HepG2 (cell line): Measurements from ENCODE around the gene MTG1. TPM values are rescaled to one million over a fixed set of nuclear protein-coding genes. Genes with fewer than 3 reads are reported as not detected.

ENCODE experiments used
- ATAC-seq: fragments of 200-7000 bp; cut with Tn5 transposase; 3 replicates; pipeline ENCODE4 v1.9.1; 2020; ENCODE audit warnings: mild to moderate bottlenecking, moderate library complexity
- BruUV-seq: library from RNA; stranded (reverse); fragments of 400-500 nt; replicated peaks from 2 replicates; lab custom pipeline; 2021; lab: Mats Ljungman, UMichigan
- CTCF ChIA-PET: fragments of 300-600 bp; formaldehyde crosslinking; extraction: SDS; loops from one replicate; lab custom pipeline; 2021; ENCODE audit warnings: low total read pairs, inconsistent platforms, low intra/inter-chr PET ratio; lab: Yijun Ruan, JAX
- POLR2A ChIA-PET: fragments of 350-600 bp; sonication (Branson Sonifier 250); formaldehyde crosslinking; loops from one replicate; lab custom pipeline; 2020; ENCODE audit warnings: antibody characterized with exemption, inconsistent platforms; lab: Yijun Ruan, JAX
- DNase-seq: peaks from one replicate; pipeline ENCODE4 v3.0.0-alpha.2; 2015; ENCODE audit warnings: low spot score
- FAIRE-seq: peaks from 3 replicates; lab custom pipeline; 2011; peaks lifted over from hg19 to GRCh38; lab: Jason Lieb, UNC
- H2AFZ ChIP-seq: one replicate; pipeline ENCODE4 v1.6.1; 2011; ENCODE audit warnings: low read length, inconsistent platforms
- H3K27ac ChIP-seq: fragments of 300-600 bp; 3 replicates; pipeline ENCODE4 v1.8.0; 2011; ENCODE audit warnings: mixed run types, mild to moderate bottlenecking, mixed read lengths, low read length, inconsistent platforms; ENCODE audit not compliant: insufficient read depth; ENCODE audit errors: extremely low read length
- H3K27me3 ChIP-seq, 2 experiments: fragments of 200-600 bp in 1 of 2; 2 replicates in 1 of 2; 3 replicates in 1 of 2; pipeline versions ENCODE4 v1.6.0 to v1.8.0; 2011; ENCODE audit warnings: low read length in 2 of 2, mild to moderate bottlenecking in 2 of 2, moderate library complexity in 2 of 2, inconsistent platforms in 1 of 2; ENCODE audit not compliant: insufficient read depth in 2 of 2, control insufficient read depth in 1 of 2
- H3K36me3 ChIP-seq, 2 experiments: fragments of 200-600 bp in 1 of 2; replicated peaks in 1 of 2; 2 replicates in 1 of 2; 3 replicates in 1 of 2; pipeline versions ENCODE4 v1.5.1 to v1.8.0; 2011; ENCODE audit warnings: low read length in 2 of 2, inconsistent platforms in 1 of 2; ENCODE audit not compliant: insufficient read depth in 2 of 2, control insufficient read depth in 1 of 2
- H3K4me1 ChIP-seq: 2 replicates; pipeline ENCODE4 v1.5.1; 2012; ENCODE audit warnings: low read length, inconsistent platforms; ENCODE audit not compliant: insufficient read depth
- H3K4me2 ChIP-seq: 2 replicates; pipeline ENCODE4 v1.6.0; 2011; ENCODE audit warnings: low read depth, low read length, inconsistent platforms
- H3K4me3 ChIP-seq, 3 experiments: fragments of 200-600 bp in 1 of 3; sonication (generic), shearing (Covaris generic) in 1 of 3; replicated peaks in 1 of 3; 2 replicates each; pipeline ENCODE4 v1.5.1; 2011 to 2016; ENCODE audit warnings: low read length in 3 of 3, inconsistent platforms in 2 of 3, low read depth in 2 of 3, mild to moderate bottlenecking in 2 of 3, control low read depth in 1 of 3, mixed read lengths in 1 of 3; ENCODE audit not compliant: insufficient read depth in 1 of 3
- H3K79me2 ChIP-seq: one replicate; pipeline ENCODE4 v1.6.1; 2011; ENCODE audit warnings: low read length, inconsistent platforms; ENCODE audit not compliant: insufficient read depth
- H3K9ac ChIP-seq: 2 replicates; pipeline ENCODE4 v1.6.0; 2011; ENCODE audit warnings: mild to moderate bottlenecking, low read depth, low read length, inconsistent platforms; ENCODE audit not compliant: insufficient read depth
- H3K9me3 ChIP-seq: 2 replicates; pipeline ENCODE4 v1.5.1; 2012; ENCODE audit warnings: mild to moderate bottlenecking, low read length
- H4K20me1 ChIP-seq: 2 replicates; pipeline ENCODE4 v1.6.0; 2011; ENCODE audit warnings: inconsistent platforms, mild to moderate bottlenecking, low read length, moderate library complexity; ENCODE audit not compliant: insufficient read depth
- CENPBD1 ChIP-seq: sonication (generic); formaldehyde crosslinking; IDR thresholded peaks from 2 replicates; pipeline ENCODE4 v1.8.0; 2022; ENCODE audit warnings: missing genetic modification reagents, low read depth, mild to moderate bottlenecking, borderline replicate concordance
- E2F1 ChIP-seq: sonication (generic); formaldehyde crosslinking; IDR thresholded peaks from 2 replicates; pipeline ENCODE4 v1.5.0; 2020; ENCODE audit warnings: missing genetic modification reagents
- GLMP ChIP-seq: sonication (generic); formaldehyde crosslinking; IDR thresholded peaks from 2 replicates; pipeline ENCODE4 v1.9.0; 2021; ENCODE audit warnings: missing genetic modification reagents, mild to moderate bottlenecking, borderline replicate concordance
- HNF4A ChIP-seq: sonication (generic); formaldehyde crosslinking; IDR thresholded peaks from 2 replicates; pipeline ENCODE4 v1.4.0; 2020; ENCODE audit warnings: missing genetic modification reagents
- HNF4G ChIP-seq, 2 experiments: sonication (generic) in 1 of 2; formaldehyde crosslinking in 1 of 2; IDR thresholded peaks; 2 replicates each; pipeline versions ENCODE4 v1.4.0 to v1.6.1; 2011 to 2020; ENCODE audit warnings: borderline replicate concordance in 2 of 2, low read depth in 2 of 2, mild to moderate bottlenecking in 2 of 2, low read length in 1 of 2, missing genetic modification reagents in 1 of 2, moderate library complexity in 1 of 2
- MAF1 ChIP-seq: sonication (generic); formaldehyde crosslinking; IDR thresholded peaks from 2 replicates; pipeline ENCODE4 v1.5.0; 2020; ENCODE audit warnings: missing genetic modification reagents, borderline replicate concordance
- MZF1 ChIP-seq: sonication (generic); formaldehyde crosslinking; IDR thresholded peaks from 2 replicates; pipeline ENCODE4 v1.8.1; 2023; ENCODE audit warnings: mild to moderate bottlenecking, missing genetic modification reagents, borderline replicate concordance
- NFKBIZ ChIP-seq: IDR thresholded peaks from 2 replicates; pipeline ENCODE4 v1.6.1; 2018; ENCODE audit warnings: missing genetic modification reagents, missing compliant biosample characterization
- PRPF4 ChIP-seq: fragments of 200-400 bp; formaldehyde crosslinking; IDR thresholded peaks from 2 replicates; pipeline ENCODE4 v1.6.1; 2016; ENCODE audit warnings: low read length, low read depth; ENCODE audit not compliant: poor library complexity, severe bottlenecking
- TBP ChIP-seq: sonication (generic); formaldehyde crosslinking; IDR thresholded peaks from 2 replicates; pipeline ENCODE4 v1.5.0; 2020; ENCODE audit warnings: missing genetic modification reagents
- U2AF1 ChIP-seq: fragments of 200-400 bp; formaldehyde crosslinking; optimal IDR thresholded peaks from 2 replicates; pipeline ENCODE3; 2017; ENCODE audit warnings: mild to moderate bottlenecking, low read depth, low read length
- ZHX2 ChIP-seq, 2 experiments: sonication (generic) in 1 of 2; formaldehyde crosslinking in 1 of 2; IDR thresholded peaks; 2 replicates each; pipeline versions ENCODE4 v1.6.1 to v1.9.0; 2014 to 2022; ENCODE audit warnings: antibody characterized with exemption in 1 of 2, borderline replicate concordance in 1 of 2, inconsistent platforms in 1 of 2, low read depth in 1 of 2, missing genetic modification reagents in 1 of 2
- ZNF546 ChIP-seq: sonication (generic); formaldehyde crosslinking; conservative IDR thresholded peaks from 2 replicates; pipeline ENCODE4 v1.8.1; 2023; ENCODE audit warnings: mild to moderate bottlenecking, missing genetic modification reagents
- ZNF549 ChIP-seq: sonication (generic); formaldehyde crosslinking; IDR thresholded peaks from 2 replicates; pipeline ENCODE4 v1.5.0; 2020; ENCODE audit warnings: missing genetic modification reagents
- ZNF761 ChIP-seq: sonication (generic); formaldehyde crosslinking; conservative IDR thresholded peaks from 2 replicates; pipeline ENCODE4 v1.4.0; 2020; ENCODE audit warnings: mild to moderate bottlenecking, missing genetic modification reagents
- ZNF768 ChIP-seq: sonication (generic); formaldehyde crosslinking; IDR thresholded peaks from 2 replicates; pipeline ENCODE4 v1.4.0; 2020; ENCODE audit warnings: missing genetic modification reagents
- WGBS: methylation state at CpG from one replicate; pipeline ENCODE4 v1.1.6; 2017; ENCODE audit warnings: low lambda C conversion rate; 5-methylcytosine and 5-hydroxymethylcytosine counted together
- in situ Hi-C: cut with HindIII; loops from 2 replicates; pipeline ENCODE4 v1.10.0; 2017; ENCODE audit warnings: low pct_unique_long_range_greater_than_20kb; ENCODE audit not compliant: extremely low pct_ligation_motif_present
- intact Hi-C: fragments of 100-400 bp; cut with micrococcal nuclease; formaldehyde crosslinking; loops from one replicate; pipeline ENCODE4 v1.10.0; 2022; ENCODE audit not compliant: unreplicated experiment
- polyA plus RNA-seq, 8 experiments: library from polyadenylated mRNA; depleted of rRNA in 3 of 8; stranded (reverse) in 7 of 8; unstranded in 1 of 8; fragments of >200 nt; fragmentation: Illumina TruSeq in 4 of 8; extraction: Trizol in 4 of 8; gene quantifications; 2 replicates each; pipeline versions ENCODE4 v1.2.1 to v1.2.3, GENCODE V29; 2011 to 2016; ENCODE audit warnings: low read depth in 4 of 8, missing spikeins in 1 of 8, mixed read lengths in 1 of 8; ENCODE audit not compliant: insufficient read depth in 1 of 8
- total RNA-seq, 5 experiments: library from RNA; depleted of rRNA; stranded (reverse); fragments of >200 nt; fragmentation: Illumina TruSeq; extraction: Trizol; gene quantifications; 2 replicates each; pipeline ENCODE4 v1.2.3, GENCODE V29; 2016; ENCODE audit warnings: low read depth in 1 of 5

Gene MTG1
- total and polyA plus RNA-seq, 2 of the 13 experiments (the other 11 are each of a cell fraction or from before 2014, with no cell fraction given) = 42.0 to 103 TPM

GRCh38 chr10:133381036-133381435 is 12.9 kb upstream of the MTG1 start:
- DNase-seq (no peak), FAIRE-seq (no peak), ATAC-seq (no peak)
- in situ Hi-C loops (no loop called here), intact Hi-C loops (no loop called here)
- no peaks in the 10 kb centered on the region for H4K20me1 ChIP-seq
- ChIA-PET POLR2A (interaction anchor here (0.7 to 4.5 kb wide), 2 partner anchors 14 to 21 kb away, joined by 3 to 21 read pairs; partner anchors contain the start of gene MTG1), CTCF (no interaction called here)
- no TSS peak for BruUV-seq
- no peak overlapping the region for H3K27ac ChIP-seq
- peaks cover 21% of the 10 kb centered on the region for H3K4me1 ChIP-seq
- H3K4me3 ChIP-seq = no peak overlapping the region
- peaks cover 0 to 3% of the 10 kb centered on the region in 2 experiments; a peak in 2 of 5 replicates for H3K27me3 ChIP-seq
- H2AFZ ChIP-seq = no peak overlapping the region
- no peaks in the 10 kb centered on the region for H3K79me2 ChIP-seq
- WGBS = 86% methylated on average over 4 of the region's 8 CpGs
- no peaks in the 10 kb centered on the region for H3K9me3 ChIP-seq
- no peak overlapping the region for H3K4me2 ChIP-seq
- H3K9ac ChIP-seq = no peak overlapping the region
- no peaks in the 10 kb centered on the region for H3K36me3 ChIP-seq
- no peak for TF ChIP-seq ZNF761 (CRISPR knock-in tag)
- no peak for TF ChIP-seq TBP (CRISPR knock-in tag)
- no peak for TF ChIP-seq MAF1
- no peak for TF ChIP-seq GLMP
- no peak for TF ChIP-seq NFKBIZ (CRISPR knock-in tag)
- TF ChIP-seq ZNF549 (CRISPR knock-in tag) = no peak
- no peak for TF ChIP-seq ZNF768 (CRISPR knock-in tag)
- TF ChIP-seq MZF1 (CRISPR knock-in tag) = no peak
- TF ChIP-seq PRPF4 = no peak
- TF ChIP-seq HNF4A = no peak
- no peak for TF ChIP-seq E2F1 (CRISPR knock-in tag)
- TF ChIP-seq HNF4G (IDR thresholded peaks at IDR 0.05; ENCODE audit: borderline replicate concordance, low read depth, low read length) = no peak
- TF ChIP-seq HNF4G (CRISPR knock-in tag; IDR thresholded peaks at IDR 0.05; ENCODE audit: borderline replicate concordance, low read depth) = no peak
- TF ChIP-seq U2AF1 = no peak
- TF ChIP-seq CENPBD1 (CRISPR knock-in tag) = no peak
- TF ChIP-seq ZHX2 (IDR thresholded peaks at IDR 0.05; ENCODE audit: low read depth) = no peak
- no peak for TF ChIP-seq ZHX2 (CRISPR knock-in tag; IDR thresholded peaks at IDR 0.05; ENCODE audit: borderline replicate concordance)
- no peak for TF ChIP-seq ZNF546 (CRISPR knock-in tag)
